ENCODE measurements around the gene UBE2N. TPM values are rescaled to one million over a fixed set of nuclear protein-coding genes. Genes with fewer than 3 reads are reported as not detected.

The UBE2N gene
- total RNA-seq, 5 donors from 2014 or later (not counting 1 experiment from before 2014, with no cell fraction given) = 66.3 to 81.7 (median 79.2) TPM

DNA sequence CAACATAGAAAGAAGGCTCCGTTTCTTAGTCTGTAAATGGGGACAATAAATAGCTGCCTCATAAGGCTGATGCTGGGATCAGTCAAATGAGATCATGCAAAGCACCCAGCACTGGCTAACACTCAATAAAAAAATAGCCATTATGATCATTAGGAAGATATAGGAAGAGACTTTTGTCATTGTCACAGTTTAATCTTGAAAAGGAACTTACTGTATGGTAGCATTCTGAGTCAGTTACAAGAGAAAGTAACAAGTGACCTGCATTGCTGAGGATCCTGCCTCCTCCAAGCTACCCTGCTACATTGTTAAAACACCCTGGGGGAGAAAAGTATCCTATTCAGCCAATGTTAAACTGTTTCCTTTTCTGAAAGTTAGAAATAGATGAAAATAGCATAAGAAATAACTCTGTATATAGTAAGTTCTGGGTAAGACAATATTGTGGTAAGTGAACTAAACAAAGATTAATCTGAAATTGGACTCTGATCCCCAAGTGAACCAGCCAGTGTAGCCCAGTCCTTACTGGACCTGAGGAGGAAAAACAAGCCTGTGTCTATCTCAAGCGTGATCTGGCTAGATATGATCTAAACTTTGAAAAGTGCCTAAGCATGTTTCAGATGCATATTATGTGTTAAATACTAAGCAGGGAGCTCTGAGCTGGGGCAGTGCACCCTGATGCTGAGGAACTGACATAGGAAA lies 67.6 kb downstream of the UBE2N start:
- Mint-ChIP-seq H3K4me3 (no peak overlapping the region), H3K36me3 (no peaks in the 10 kb centered on the region), H3K27me3 (no peaks in the 10 kb centered on the region), H3K4me1 (peaks cover 4 to 13% (median 6%) of the 10 kb centered on the region in 3 donors), H3K27ac (no peak overlapping the region), H3K9me3 (no peaks in the 10 kb centered on the region)
- WGBS (ENCODE audit: insufficient coverage) = 90% methylated on average over 2 of the region's 2 CpGs
- H3K27ac ChIP-seq (ENCODE audit: low read length) = no peak overlapping the region
- H3K27me3 ChIP-seq (replicated peaks in 1 of 2; ENCODE audit: control insufficient read depth in 2 of 2, extremely low read depth in 1 of 2, insufficient read depth in 2 of 2, low read length in 1 of 2) = peaks cover 0 to 7% of the 10 kb centered on the region in 2 experiments
- no peak overlapping the region for H3K4me3 ChIP-seq (ENCODE audit: control insufficient read depth in 1 of 2, extremely low read depth in 1 of 2, low read length in 1 of 2)
- H3K4me1 ChIP-seq (ENCODE audit: control insufficient read depth in 1 of 2, extremely low read depth in 1 of 2, insufficient read depth in 2 of 2, low read length in 2 of 2) = peaks cover 0 to 11% of the 10 kb centered on the region in 2 experiments
- ATAC-seq (replicated peaks in 1 of 4) (no peak), DNase-seq (no peak)
- ChIA-PET POLR2A (interaction anchor here (0.7 to 0.8 kb wide), 2 partner anchors 13 to 911 kb away, joined by 5 read pairs; no protein-coding TSS in a partner anchor), CTCF (no interaction called here)
- no peaks in the 10 kb centered on the region for H3K9me3 ChIP-seq
- no peaks in the 10 kb centered on the region for H3K36me3 ChIP-seq (ENCODE audit: control insufficient read depth in 2 of 2, extremely low read depth in 1 of 2, insufficient read depth in 1 of 2, low read length in 1 of 2)

DNA sequence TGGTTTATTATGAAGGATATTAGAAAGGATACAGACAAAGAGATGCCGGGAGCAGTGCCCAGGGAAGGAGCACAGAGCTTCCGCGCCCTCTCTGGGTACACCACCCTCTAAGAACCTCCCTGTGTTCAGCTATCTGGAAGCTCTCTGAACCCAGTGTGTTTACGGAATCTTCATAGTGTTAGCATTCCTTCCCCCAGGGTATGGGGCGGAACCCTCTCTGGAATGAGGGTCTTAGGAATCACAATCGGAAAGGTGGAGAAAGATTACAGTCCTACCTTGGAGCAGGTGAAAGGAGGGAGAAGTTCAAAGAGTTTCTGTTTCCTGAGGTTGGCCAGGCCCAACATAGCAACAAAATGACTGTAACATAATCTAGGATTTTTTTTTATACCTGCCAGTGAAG lies 70.8 kb downstream of the UBE2N start:
- Mint-ChIP-seq H3K27ac (no peak overlapping the region), H3K4me1 (no peaks in the 10 kb centered on the region), H3K27me3 (no peaks in the 10 kb centered on the region), H3K9me3 (no peaks in the 10 kb centered on the region), H3K36me3 (no peaks in the 10 kb centered on the region), H3K4me3 (no peak overlapping the region)
- DNase-seq (no peak), ATAC-seq (replicated peaks in 1 of 4) (no peak)
- ChIA-PET POLR2A (no interaction called here), CTCF (interaction anchor here in 1 of 2 donors (1.5 kb wide), 1 partner anchor 384 kb away, joined by 3 read pairs; no protein-coding TSS in a partner anchor)
- peaks cover 0 to 7% of the 10 kb centered on the region in 2 experiments for H3K27me3 ChIP-seq (replicated peaks in 1 of 2; ENCODE audit: control insufficient read depth in 2 of 2, extremely low read depth in 1 of 2, insufficient read depth in 2 of 2, low read length in 1 of 2)
- H3K4me3 ChIP-seq (ENCODE audit: control insufficient read depth in 1 of 2, extremely low read depth in 1 of 2, low read length in 1 of 2) = no peak overlapping the region
- no peak overlapping the region for H3K27ac ChIP-seq (ENCODE audit: low read length)
- no peaks in the 10 kb centered on the region for H3K36me3 ChIP-seq (ENCODE audit: control insufficient read depth in 2 of 2, extremely low read depth in 1 of 2, insufficient read depth in 1 of 2, low read length in 1 of 2)
- H3K4me1 ChIP-seq (ENCODE audit: control insufficient read depth in 1 of 2, extremely low read depth in 1 of 2, insufficient read depth in 2 of 2, low read length in 2 of 2) = no peaks in the 10 kb centered on the region
- no peaks in the 10 kb centered on the region for H3K9me3 ChIP-seq
- WGBS (ENCODE audit: insufficient coverage) = no CpG with 5 or more reads among the region's 6 CpGs

GRCh38 chr12:93369505-93369904 lies 72.2 kb downstream of the UBE2N start:
- Histone ChIP-seq H3K4me1 (ENCODE audit: control insufficient read depth in 1 of 2, extremely low read depth in 1 of 2, insufficient read depth in 2 of 2, low read length in 2 of 2) (peaks cover 0 to under 1% of the 10 kb centered on the region in 2 experiments), H3K4me3 (ENCODE audit: control insufficient read depth in 1 of 2, extremely low read depth in 1 of 2, low read length in 1 of 2) (no peak overlapping the region), H3K27me3 (replicated peaks in 1 of 2; ENCODE audit: control insufficient read depth in 2 of 2, extremely low read depth in 1 of 2, insufficient read depth in 2 of 2, low read length in 1 of 2) (peaks cover 0 to 7% of the 10 kb centered on the region in 2 experiments), H3K27ac (ENCODE audit: low read length) (no peak overlapping the region), H3K36me3 (ENCODE audit: control insufficient read depth in 2 of 2, extremely low read depth in 1 of 2, insufficient read depth in 1 of 2, low read length in 1 of 2) (no peaks in the 10 kb centered on the region), H3K9me3 (no peaks in the 10 kb centered on the region)
- DNase-seq = no peak
- no peak for ATAC-seq (replicated peaks in 1 of 4)
- Mint-ChIP-seq H3K4me3 (no peak overlapping the region), H3K9me3 (no peaks in the 10 kb centered on the region), H3K27ac (no peak overlapping the region), H3K27me3 (no peaks in the 10 kb centered on the region), H3K36me3 (no peaks in the 10 kb centered on the region), H3K4me1 (peaks cover 0 to 1% (median 1%) of the 10 kb centered on the region in 3 donors)
- ChIA-PET CTCF (interaction anchor here in 1 of 2 donors (0.7 kb wide), 1 partner anchor 382 kb away, joined by 3 read pairs; no protein-coding TSS in a partner anchor), POLR2A (no interaction called here)

GRCh38 chr12:93368766-93369165 lies 73.0 kb downstream of the UBE2N start:
- CTCF ChIA-PET = no interaction called here
- Mint-ChIP-seq H3K4me3 (no peak overlapping the region), H3K4me1 (peaks cover 5 to 8% (median 7%) of the 10 kb centered on the region in 3 donors), H3K27me3 (no peaks in the 10 kb centered on the region), H3K27ac (no peak overlapping the region), H3K36me3 (no peaks in the 10 kb centered on the region), H3K9me3 (no peaks in the 10 kb centered on the region)
- Histone ChIP-seq H3K27ac (ENCODE audit: low read length) (no peak overlapping the region), H3K9me3 (no peaks in the 10 kb centered on the region), H3K4me1 (ENCODE audit: control insufficient read depth in 1 of 2, extremely low read depth in 1 of 2, insufficient read depth in 2 of 2, low read length in 2 of 2) (peaks cover under 1 to 8% of the 10 kb centered on the region in 2 experiments), H3K36me3 (ENCODE audit: control insufficient read depth in 2 of 2, extremely low read depth in 1 of 2, insufficient read depth in 1 of 2, low read length in 1 of 2) (no peaks in the 10 kb centered on the region), H3K4me3 (ENCODE audit: control insufficient read depth in 1 of 2, extremely low read depth in 1 of 2, low read length in 1 of 2) (no peak overlapping the region), H3K27me3 (replicated peaks in 1 of 2; ENCODE audit: control insufficient read depth in 2 of 2, extremely low read depth in 1 of 2, insufficient read depth in 2 of 2, low read length in 1 of 2) (peaks cover 0 to 7% of the 10 kb centered on the region in 2 experiments)
- ATAC-seq (replicated peaks in 1 of 4) (no peak), DNase-seq (no peak)
- POLR2A ChIA-PET = interaction anchor here (0.6 kb wide), 3 partner anchors 176 to 894 kb away, joined by 3 to 5 read pairs (median 4); no protein-coding TSS in a partner anchor
- no CpG with 5 or more reads among the region's 3 CpGs for WGBS (ENCODE audit: insufficient coverage)

DNA sequence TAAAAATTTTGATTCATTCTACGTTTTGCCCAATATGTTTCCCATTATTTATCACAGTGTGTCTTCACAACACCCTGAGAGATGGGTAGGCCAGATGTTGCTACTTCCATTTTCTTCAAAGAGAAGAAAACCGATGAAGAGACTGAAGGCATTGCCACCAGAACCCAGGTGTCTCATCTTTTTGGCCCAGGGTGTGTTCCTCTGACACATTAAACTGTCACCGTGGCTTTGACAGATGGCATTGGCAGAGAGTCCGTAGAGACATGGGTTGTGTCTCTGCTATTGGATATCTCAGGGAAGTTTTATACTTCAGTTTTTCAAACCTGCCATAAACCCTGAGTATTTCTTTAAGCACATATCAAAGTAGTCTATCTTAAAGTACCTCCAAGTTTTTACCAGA lies 75.3 kb downstream of the UBE2N start:
- Histone ChIP-seq H3K27me3 (replicated peaks in 1 of 2; ENCODE audit: control insufficient read depth in 2 of 2, extremely low read depth in 1 of 2, insufficient read depth in 2 of 2, low read length in 1 of 2) (peaks cover 0 to 7% of the 10 kb centered on the region in 2 experiments), H3K9me3 (no peaks in the 10 kb centered on the region), H3K4me1 (ENCODE audit: control insufficient read depth in 1 of 2, extremely low read depth in 1 of 2, insufficient read depth in 2 of 2, low read length in 2 of 2) (peaks cover 7 to 8% of the 10 kb centered on the region in 2 experiments), H3K4me3 (ENCODE audit: control insufficient read depth in 1 of 2, extremely low read depth in 1 of 2, low read length in 1 of 2) (no peak overlapping the region), H3K36me3 (ENCODE audit: control insufficient read depth in 2 of 2, extremely low read depth in 1 of 2, insufficient read depth in 1 of 2, low read length in 1 of 2) (no peaks in the 10 kb centered on the region), H3K27ac (ENCODE audit: low read length) (no peak overlapping the region)
- no peak overlapping the region for H3K27ac Mint-ChIP-seq
- H3K27me3 Mint-ChIP-seq = no peaks in the 10 kb centered on the region
- H3K4me1 Mint-ChIP-seq = peaks cover 12 to 13% (median 12%) of the 10 kb centered on the region in 3 donors
- no peaks in the 10 kb centered on the region for H3K36me3 Mint-ChIP-seq
- WGBS (ENCODE audit: insufficient coverage) = 40% methylated on average over 1 of the region's 4 CpGs
- ATAC-seq (replicated peaks in 1 of 4) (no peak), DNase-seq (no peak)
- CTCF ChIA-PET = interaction anchor here in 1 of 2 donors (0.7 kb wide), 1 partner anchor 588 kb away, joined by 3 read pairs; no protein-coding TSS in a partner anchor
- no peak overlapping the region for H3K4me3 Mint-ChIP-seq
- POLR2A ChIA-PET = no interaction called here
- no peaks in the 10 kb centered on the region for H3K9me3 Mint-ChIP-seq

GRCh38 chr12:93365616-93366405 lies 75.9 kb downstream of the UBE2N start:
- ATAC-seq (replicated peaks in 1 of 4) = no peak
- H3K9me3 ChIP-seq = no peaks in the 10 kb centered on the region
- no peaks in the 10 kb centered on the region for H3K36me3 Mint-ChIP-seq
- no peaks in the 10 kb centered on the region for H3K36me3 ChIP-seq (ENCODE audit: control insufficient read depth in 2 of 2, extremely low read depth in 1 of 2, insufficient read depth in 1 of 2, low read length in 1 of 2)
- peaks cover 0 to 6% of the 10 kb centered on the region in 2 experiments for H3K27me3 ChIP-seq (replicated peaks in 1 of 2; ENCODE audit: control insufficient read depth in 2 of 2, extremely low read depth in 1 of 2, insufficient read depth in 2 of 2, low read length in 1 of 2)
- WGBS (ENCODE audit: insufficient coverage) = no CpG with 5 or more reads among the region's 7 CpGs
- H3K27me3 Mint-ChIP-seq = no peaks in the 10 kb centered on the region
- CTCF ChIA-PET = no interaction called here
- DNase-seq = no peak
- peaks cover 12 to 13% (median 12%) of the 10 kb centered on the region in 3 donors for H3K4me1 Mint-ChIP-seq
- H3K4me3 ChIP-seq (ENCODE audit: control insufficient read depth in 1 of 2, extremely low read depth in 1 of 2, low read length in 1 of 2) = no peak overlapping the region
- POLR2A ChIA-PET = no interaction called here
- H3K27ac ChIP-seq (ENCODE audit: low read length) = no peak overlapping the region
- no peak overlapping the region for H3K27ac Mint-ChIP-seq
- H3K4me3 Mint-ChIP-seq = no peak overlapping the region
- H3K9me3 Mint-ChIP-seq = no peaks in the 10 kb centered on the region
- H3K4me1 ChIP-seq (ENCODE audit: control insufficient read depth in 1 of 2, extremely low read depth in 1 of 2, insufficient read depth in 2 of 2, low read length in 2 of 2) = peaks cover 7 to 8% of the 10 kb centered on the region in 2 experiments

Data from T-cell (primary cell).